ENCODE measurements around the gene AMT.

The AMT gene

GRCh38 chr3:49417516-49418120 lies 4.7 kb downstream of the AMT start:
- no peak for TF ChIP-seq CTCF (IDR thresholded peaks at IDR 0.05)
- H3K27me3 ChIP-seq, result no peaks in the 10 kb centered on the region
- peak overlapping the region; percentile 99 for H3K27ac ChIP-seq
- no peak overlapping the region for H3K4me3 ChIP-seq (ENCODE audit: low read depth in 1 of 2, low read length in 1 of 2)
- H3K36me3 ChIP-seq, result peaks cover 7% of the 10 kb centered on the region
- no peaks in the 10 kb centered on the region for H3K9me3 ChIP-seq
- H3K4me1 ChIP-seq (ENCODE audit: control insufficient read depth in 1 of 2, insufficient read depth in 1 of 2, low read depth in 1 of 2, low read length in 1 of 2), result peaks cover 61 to 62% of the 10 kb centered on the region in 2 experiments

GRCh38 chr3:49416867-49417266 lies 5.4 kb downstream of the AMT start:
- peak overlapping the region; percentile 99 for H3K27ac ChIP-seq
- peak overlapping the region; percentile 27 to 47 for H3K4me3 ChIP-seq (ENCODE audit: low read depth in 1 of 2, low read length in 1 of 2)
- no peak for TF ChIP-seq CTCF (IDR thresholded peaks at IDR 0.05)
- H3K27me3 ChIP-seq, result no peaks in the 10 kb centered on the region
- no peaks in the 10 kb centered on the region for H3K9me3 ChIP-seq
- H3K4me1 ChIP-seq (ENCODE audit: control insufficient read depth in 1 of 2, insufficient read depth in 1 of 2, low read depth in 1 of 2, low read length in 1 of 2), result peaks cover 58% of the 10 kb centered on the region in 2 experiments
- H3K36me3 ChIP-seq, result peaks cover 7% of the 10 kb centered on the region

GRCh38 chr3:49415931-49416601 lies 6.2 kb downstream of the AMT start:
- Histone ChIP-seq H3K27me3 (no peaks in the 10 kb centered on the region), H3K4me1 (ENCODE audit: control insufficient read depth in 1 of 2, insufficient read depth in 1 of 2, low read depth in 1 of 2, low read length in 1 of 2) (peaks cover 54 to 55% of the 10 kb centered on the region in 2 experiments), H3K4me3 (ENCODE audit: low read depth in 1 of 2, low read length in 1 of 2) (peak overlapping the region; percentile 27 to 47), H3K9me3 (no peaks in the 10 kb centered on the region), H3K36me3 (peaks cover 7% of the 10 kb centered on the region), H3K27ac (peak overlapping the region; percentile 99)
- no peak for TF ChIP-seq CTCF (IDR thresholded peaks at IDR 0.05)

- H3K4me3 ChIP-seq (ENCODE audit: low read depth in 1 of 2, low read length in 1 of 2), result peak overlapping the region in 1 of 2 experiments; percentile 47
- H3K4me1 ChIP-seq (ENCODE audit: control insufficient read depth in 1 of 2, insufficient read depth in 1 of 2, low read depth in 1 of 2, low read length in 1 of 2), result peaks cover 67 to 69% of the 10 kb centered on the region in 2 experiments
- no peaks in the 10 kb centered on the region for H3K27me3 ChIP-seq
- peak overlapping the region; percentile 99 for H3K27ac ChIP-seq
- no peaks in the 10 kb centered on the region for H3K9me3 ChIP-seq
- no peak for TF ChIP-seq CTCF (IDR thresholded peaks at IDR 0.05)
- peaks cover 7% of the 10 kb centered on the region for H3K36me3 ChIP-seq
These were observed 7.5 kb downstream of the AMT start for GRCh38 chr3:49414753-49415152.

- Histone ChIP-seq H3K4me1 (ENCODE audit: control insufficient read depth in 1 of 2, insufficient read depth in 1 of 2, low read depth in 1 of 2, low read length in 1 of 2) (peaks cover 81% of the 10 kb centered on the region in 2 experiments), H3K27ac (peak overlapping the region; percentile 99), H3K4me3 (ENCODE audit: low read depth in 1 of 2, low read length in 1 of 2) (peak overlapping the region; percentile 86 to 88), H3K27me3 (no peaks in the 10 kb centered on the region), H3K9me3 (no peaks in the 10 kb centered on the region), H3K36me3 (no peaks in the 10 kb centered on the region)
- no peak for TF ChIP-seq CTCF (IDR thresholded peaks at IDR 0.05)
These were observed 8.9 kb downstream of the AMT start for GRCh38 chr3:49413338-49413734.

All from neutrophil (primary cell).